OCI-LY7 (cell line): ENCODE results near the gene CACNA2D1. TPM values are rescaled to one million over a fixed set of nuclear protein-coding genes. Genes with fewer than 3 reads are reported as not detected.

Source experiments
- BruUV-seq: library from RNA; stranded (reverse); fragments of 400-500 nt; replicated peaks from 2 replicates; lab custom pipeline; 2021; lab: Mats Ljungman, UMichigan
- CTCF ChIA-PET: fragments of 300-600 bp; sonication (Branson Sonifier 250); formaldehyde crosslinking; loops from one replicate; lab custom pipeline; 2022; ENCODE audit warnings: antibody characterized with exemption; ENCODE audit not compliant: unreplicated experiment; lab: Charles Lee
- POLR2A ChIA-PET: fragments of 300-600 bp; sonication (Branson Sonifier 250); formaldehyde crosslinking; loops from one replicate; lab custom pipeline; 2022; ENCODE audit warnings: antibody characterized with exemption; lab: Charles Lee
- DNase-seq: peaks from one replicate; pipeline ENCODE4 v3.0.0-alpha.2; 2015; ENCODE audit warnings: low spot score
- H2AFZ ChIP-seq: fragments of 200-600 bp; sonication (generic), shearing (Covaris generic); 2 replicates; pipeline ENCODE4 v1.6.1; 2014; ENCODE audit warnings: mild to moderate bottlenecking, antibody characterized with exemption, low read length, moderate library complexity
- H3K27ac ChIP-seq: fragments of 200-600 bp; sonication (generic); 2 replicates; pipeline ENCODE4 v1.5.1; 2014; ENCODE audit warnings: mixed run types, low read depth, mild to moderate bottlenecking, moderate library complexity, low read length, inconsistent platforms; ENCODE audit not compliant: poor library complexity, severe bottlenecking
- H3K36me3 ChIP-seq: fragments of 200-600 bp; sonication (generic); 2 replicates; pipeline ENCODE4 v1.6.1; 2014; ENCODE audit warnings: mild to moderate bottlenecking, antibody characterized with exemption, low read length, moderate library complexity, mixed read lengths; ENCODE audit not compliant: insufficient read depth
- H3K4me1 ChIP-seq: fragments of 200-600 bp; sonication (generic); 2 replicates; pipeline ENCODE4 v1.5.1; 2014; ENCODE audit warnings: mild to moderate bottlenecking, low read length; ENCODE audit not compliant: insufficient read depth, poor library complexity, severe bottlenecking
- H3K4me2 ChIP-seq: fragments of 200-600 bp; sonication (generic); 2 replicates; pipeline ENCODE4 v1.6.1; 2014; ENCODE audit warnings: mild to moderate bottlenecking, low read length
- H3K4me3 ChIP-seq: fragments of 200-600 bp; sonication (generic); 2 replicates; pipeline ENCODE4 v1.5.1; 2014; ENCODE audit warnings: mild to moderate bottlenecking, low read depth, low read length; ENCODE audit not compliant: poor library complexity, severe bottlenecking
- H3K79me2 ChIP-seq: fragments of 200-600 bp; sonication (generic); 2 replicates; pipeline ENCODE4 v1.6.1; 2016; ENCODE audit warnings: low read depth, mild to moderate bottlenecking, low read length, moderate library complexity, mixed read lengths; ENCODE audit not compliant: insufficient read depth
- H3K9me2 ChIP-seq: fragments of 200-600 bp; sonication (generic); 2 replicates; pipeline ENCODE4 v1.6.1; 2016; ENCODE audit warnings: mild to moderate bottlenecking, low read length, mixed read lengths; ENCODE audit not compliant: insufficient read depth
- H3K9me3 ChIP-seq: fragments of 200-600 bp; sonication (generic); 2 replicates; pipeline ENCODE4 v1.6.1; 2014; ENCODE audit warnings: mild to moderate bottlenecking, mixed run types, low read length, mixed read lengths
- H4K20me1 ChIP-seq: fragments of 200-600 bp; sonication (generic); 2 replicates; pipeline ENCODE4 v1.6.1; 2014; ENCODE audit warnings: mild to moderate bottlenecking, antibody characterized with exemption, low read length, moderate library complexity, mixed read lengths; ENCODE audit not compliant: insufficient read depth
- CTCF ChIP-seq: fragments of 200-600 bp; sonication (generic); conservative IDR thresholded peaks from 2 replicates; pipeline ENCODE4 v1.5.1; 2014; ENCODE audit warnings: mild to moderate bottlenecking, antibody characterized with exemption, low read length, moderate library complexity, mixed read lengths
- EZH2phosphoT487 ChIP-seq: fragments of 200-600 bp; sonication (generic); IDR thresholded peaks from 2 replicates; pipeline ENCODE4 v1.6.1; 2018; ENCODE audit warnings: low read depth, borderline replicate concordance, mild to moderate bottlenecking, mixed run types, antibody characterized with exemption, low read length, moderate library complexity, mixed read lengths
- intact Hi-C: fragments of 100-400 bp; cut with micrococcal nuclease; formaldehyde crosslinking; loops from one replicate; pipeline ENCODE4 v1.10.0; 2022; ENCODE audit not compliant: unreplicated experiment
- total RNA-seq, 2 experiments: library from RNA; depleted of rRNA in 1 of 2; stranded (reverse); fragments of >200 nt in 1 of 2; shearing (Covaris generic) in 1 of 2; gene quantifications; 2 replicates each; pipeline ENCODE4 v1.2.3, GENCODE V29; 2014 to 2022

CACNA2D1 gene
- total RNA-seq, 2 experiments from 2014 or later, result not detected

- intact Hi-C loops, result no loop called here
- TF ChIP-seq EZH2phosphoT487 (no peak), CTCF (no peak)
- Histone ChIP-seq H3K79me2 (no peaks in the 10 kb centered on the region), H3K4me3 (no peak overlapping the region), H3K4me2 (no peak overlapping the region), H3K9me2 (no peaks in the 10 kb centered on the region), H2AFZ (no peak overlapping the region), H3K4me1 (no peaks in the 10 kb centered on the region), H4K20me1 (no peaks in the 10 kb centered on the region), H3K9me3 (no peaks in the 10 kb centered on the region), H3K27ac (no peak overlapping the region), H3K36me3 (no peaks in the 10 kb centered on the region)
- ChIA-PET POLR2A (interaction anchor here (0.6 kb wide), 1 partner anchor 95 kb away, joined by 3 read pairs; no protein-coding TSS in a partner anchor), CTCF (no interaction called here)
- DNase-seq, result no peak
- BruUV-seq, result no TSS peak
Measured at GRCh38 chr7:82166260-82167015, 277.1 kb downstream of the CACNA2D1 start.

- no peaks in the 10 kb centered on the region for H3K9me3 ChIP-seq
- intact Hi-C loops, result no loop called here
- no peak overlapping the region for H3K4me3 ChIP-seq
- no peaks in the 10 kb centered on the region for H3K79me2 ChIP-seq
- no peaks in the 10 kb centered on the region for H3K4me1 ChIP-seq
- TF ChIP-seq EZH2phosphoT487 (no peak), CTCF (0 out of 2 replicates have a peak, but pooled peaks have one; percentile 16)
- no peaks in the 10 kb centered on the region for H3K36me3 ChIP-seq
- DNase-seq, result no peak
- ChIA-PET CTCF (no interaction called here), POLR2A (no interaction called here)
- no peaks in the 10 kb centered on the region for H4K20me1 ChIP-seq
- H3K27ac ChIP-seq, result no peak overlapping the region
- BruUV-seq, result no TSS peak
- H3K9me2 ChIP-seq, result no peaks in the 10 kb centered on the region
- no peak overlapping the region for H3K4me2 ChIP-seq
- no peak overlapping the region for H2AFZ ChIP-seq
Measured at GRCh38 chr7:82164813-82165212, 278.8 kb downstream of the CACNA2D1 start.

GRCh38 chr7:82164410-82164809 lies 279.2 kb downstream of the CACNA2D1 start:
- no peaks in the 10 kb centered on the region for H3K36me3 ChIP-seq
- BruUV-seq, result no TSS peak
- no peak overlapping the region for H2AFZ ChIP-seq
- DNase-seq, result no peak
- H3K27ac ChIP-seq, result no peak overlapping the region
- ChIA-PET POLR2A (no interaction called here), CTCF (no interaction called here)
- no peaks in the 10 kb centered on the region for H3K9me3 ChIP-seq
- intact Hi-C loops, result no loop called here
- H3K4me3 ChIP-seq, result no peak overlapping the region
- H3K79me2 ChIP-seq, result no peaks in the 10 kb centered on the region
- no peak overlapping the region for H3K4me2 ChIP-seq
- TF ChIP-seq CTCF (no peak), EZH2phosphoT487 (no peak)
- H4K20me1 ChIP-seq, result no peaks in the 10 kb centered on the region
- H3K9me2 ChIP-seq, result no peaks in the 10 kb centered on the region
- H3K4me1 ChIP-seq, result no peaks in the 10 kb centered on the region
